NCI-H1694 treated with DMSO at 0.1 percent for 48 hours (cell line): ENCODE measurements around the gene FUS.

Source experiments
- DNase-seq: peaks from one replicate; lab custom pipeline; 2025; lab: John Stamatoyannopoulos, UW

FUS gene

GRCh38 chr16:31202414-31203375, 22.8 kb downstream of the FUS start, which contains the start of gene PYCARD:
Gene PYCARD (minus strand): TSS chr16:31202760. CDS start chr16:31202690, 70 bp downstream.
- DNase-seq, result no peak

DNA sequence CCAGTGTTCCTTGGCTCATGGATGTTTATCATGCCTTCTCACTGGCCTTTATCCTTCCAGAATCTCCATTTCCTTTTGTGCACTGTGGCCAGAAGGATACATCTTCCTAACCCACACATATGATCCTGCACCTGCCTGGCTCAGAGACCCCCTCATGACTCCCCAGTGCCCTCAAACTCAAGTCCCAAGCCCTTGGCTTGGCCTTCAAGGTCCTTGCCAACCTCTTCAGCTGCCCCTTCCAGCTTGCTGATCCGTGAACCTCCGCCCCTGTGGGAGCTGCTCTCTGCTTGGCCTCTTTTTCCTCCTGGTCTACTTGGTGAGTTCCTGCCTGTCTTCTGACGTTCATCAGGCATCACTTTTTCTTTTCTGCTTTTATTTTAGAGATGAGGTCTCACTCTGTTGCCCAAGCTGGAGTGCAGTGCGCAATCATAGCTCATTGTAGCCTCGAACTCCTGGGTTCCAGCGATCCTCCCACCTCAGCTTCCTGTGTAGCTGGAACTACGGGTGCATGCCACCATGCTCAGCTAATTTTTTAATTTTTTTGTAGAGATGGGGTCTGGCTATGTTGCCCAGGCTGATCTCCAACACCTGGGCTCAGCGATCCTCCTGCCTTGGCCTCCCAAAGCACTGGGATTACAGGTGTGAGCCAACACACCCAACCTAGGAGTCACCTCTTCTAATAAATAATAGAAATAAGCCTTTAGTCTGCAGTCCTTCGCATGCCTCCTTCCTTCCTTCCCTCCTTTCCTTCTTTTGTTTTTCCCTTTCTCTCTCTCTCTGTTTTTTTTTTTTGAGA, 25.1 kb downstream of the FUS start:
- DNase-seq, result no peak

DNA sequence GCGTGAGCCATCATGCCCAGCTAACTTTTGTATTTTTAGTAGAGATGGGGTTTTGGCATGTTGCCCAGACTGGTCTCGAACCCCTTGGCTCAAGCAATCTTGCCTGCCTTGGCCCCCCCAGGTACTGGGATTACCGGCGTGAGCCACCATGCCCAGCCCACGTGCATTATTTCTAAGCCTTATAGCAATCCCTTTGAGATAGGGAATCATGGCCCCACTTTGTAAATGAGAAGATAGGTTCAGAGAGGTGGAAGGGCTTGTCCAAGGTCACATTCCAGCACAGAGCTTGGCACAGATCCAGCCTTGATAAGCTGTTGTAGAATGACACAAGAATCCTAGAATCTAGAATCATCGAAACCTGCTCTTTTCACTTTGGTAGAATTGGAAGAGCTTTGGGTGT, 26.8 kb downstream of the FUS start:
- DNase-seq, result no peak

- DNase-seq, result no peak
These were observed 33.4 kb downstream of the FUS start for GRCh38 chr16:31213342-31213741.

DNA sequence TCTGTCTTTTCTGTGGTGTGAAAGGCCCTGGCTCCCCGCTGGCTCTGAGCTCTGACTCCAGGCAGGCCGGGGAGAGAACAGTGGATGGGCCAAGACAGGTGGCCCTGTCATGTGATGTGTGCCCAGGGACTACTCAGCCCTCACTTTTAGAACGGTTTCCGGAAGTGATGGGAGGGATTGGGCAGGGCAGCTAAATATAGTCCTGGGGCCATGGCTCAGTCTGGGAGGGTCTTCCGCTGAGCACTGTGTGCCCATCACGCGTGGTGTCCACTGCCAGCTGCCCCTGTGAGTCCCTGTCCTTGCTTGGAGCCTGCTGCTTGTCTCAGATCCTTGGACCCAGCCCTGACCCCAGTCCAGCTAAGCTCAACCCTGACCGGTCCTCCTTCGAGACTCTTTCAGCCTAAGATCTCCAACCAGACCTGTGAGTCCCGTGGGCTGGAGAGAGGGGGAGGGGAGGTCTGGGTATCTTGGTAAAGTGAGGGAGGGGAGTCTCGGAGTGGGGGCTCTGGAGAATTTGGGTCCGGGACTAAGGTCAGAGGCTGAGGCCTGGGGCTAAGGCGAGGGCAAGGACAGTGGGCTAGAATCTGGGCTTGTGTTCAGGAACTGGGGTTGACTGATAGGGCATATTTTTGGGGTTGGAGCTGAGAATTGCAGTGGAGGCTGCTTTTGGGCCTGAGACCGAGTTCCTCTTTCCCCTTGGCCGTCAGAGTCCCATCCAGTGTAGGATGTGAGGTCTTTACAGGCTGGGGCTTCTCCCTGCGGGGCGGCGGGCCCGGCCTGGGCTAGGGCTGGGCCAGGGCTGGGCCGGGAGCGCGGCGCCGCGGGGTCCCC, 34.2 kb downstream of the FUS start, which contains the start of gene TRIM72:
Gene TRIM72 (plus strand): TSS at position 243 of the 831 bp plus-strand sequence. CDS start 620 bp downstream, outside the sequence.
- no peak for DNase-seq

DNA sequence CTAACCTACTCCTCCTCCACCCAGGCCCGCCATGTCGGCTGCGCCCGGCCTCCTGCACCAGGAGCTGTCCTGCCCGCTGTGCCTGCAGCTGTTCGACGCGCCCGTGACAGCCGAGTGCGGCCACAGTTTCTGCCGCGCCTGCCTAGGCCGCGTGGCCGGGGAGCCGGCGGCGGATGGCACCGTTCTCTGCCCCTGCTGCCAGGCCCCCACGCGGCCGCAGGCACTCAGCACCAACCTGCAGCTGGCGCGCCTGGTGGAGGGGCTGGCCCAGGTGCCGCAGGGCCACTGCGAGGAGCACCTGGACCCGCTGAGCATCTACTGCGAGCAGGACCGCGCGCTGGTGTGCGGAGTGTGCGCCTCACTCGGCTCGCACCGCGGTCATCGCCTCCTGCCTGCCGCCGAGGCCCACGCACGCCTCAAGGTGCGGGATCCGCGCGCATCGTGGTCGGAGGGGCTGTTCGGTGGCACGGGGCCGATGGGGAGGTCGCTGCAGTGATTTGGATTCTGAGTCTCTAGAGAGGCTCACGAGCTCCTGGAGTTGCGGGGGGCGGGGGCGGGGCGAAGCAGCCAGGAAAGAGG, 34.9 kb downstream of the FUS start:
- no peak for DNase-seq

DNA sequence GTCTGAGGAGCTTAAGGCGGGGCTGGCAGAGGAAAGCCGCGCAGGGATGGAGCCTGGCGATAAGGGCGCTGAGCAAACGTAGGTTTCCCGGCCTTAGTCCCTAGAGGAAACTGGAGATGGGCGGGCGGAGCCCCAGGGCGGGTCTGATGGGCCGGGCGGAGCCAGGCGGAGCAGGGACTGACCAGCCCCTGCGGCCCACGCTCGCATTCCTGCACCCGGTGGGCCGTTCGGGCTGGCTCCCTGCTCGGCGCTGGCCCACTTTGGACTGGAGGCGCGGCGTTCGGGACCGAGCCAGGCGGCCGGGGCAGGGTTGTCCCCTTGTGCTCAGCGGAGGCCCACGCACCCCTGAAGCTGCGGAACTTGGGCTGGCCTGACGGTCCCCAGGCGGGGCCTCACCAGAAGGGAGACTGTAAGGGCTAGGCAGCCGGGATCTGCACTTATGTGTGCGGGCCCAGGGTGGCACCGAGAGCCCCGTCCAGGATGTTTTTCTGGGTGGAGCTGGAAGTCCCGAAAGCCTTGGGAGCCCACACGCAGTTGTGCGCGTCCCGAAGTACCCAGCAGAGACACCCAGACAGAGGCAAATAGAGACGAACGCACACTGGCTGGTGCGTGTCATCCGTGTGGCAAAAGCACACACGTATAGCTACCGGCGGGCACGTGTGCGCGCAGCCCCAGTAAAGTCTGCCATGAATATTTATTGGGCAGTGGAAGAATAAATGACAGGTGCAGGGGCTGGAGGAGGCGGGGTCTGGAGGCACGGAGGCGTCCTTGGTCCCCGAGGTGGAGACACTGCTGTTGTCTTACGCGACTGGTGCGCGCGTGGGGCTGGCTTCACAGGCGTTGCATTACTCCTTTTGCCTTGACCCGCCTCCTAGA, 35.6 kb downstream of the FUS start:
- DNase-seq, result no peak

GRCh38 chr16:31216422-31217135, 36.6 kb downstream of the FUS start, which contains the start of gene PYDC1:
Gene PYDC1 (minus strand): TSS chr16:31217135. CDS start chr16:31217028, 107 bp downstream.
- no peak for DNase-seq

DNA sequence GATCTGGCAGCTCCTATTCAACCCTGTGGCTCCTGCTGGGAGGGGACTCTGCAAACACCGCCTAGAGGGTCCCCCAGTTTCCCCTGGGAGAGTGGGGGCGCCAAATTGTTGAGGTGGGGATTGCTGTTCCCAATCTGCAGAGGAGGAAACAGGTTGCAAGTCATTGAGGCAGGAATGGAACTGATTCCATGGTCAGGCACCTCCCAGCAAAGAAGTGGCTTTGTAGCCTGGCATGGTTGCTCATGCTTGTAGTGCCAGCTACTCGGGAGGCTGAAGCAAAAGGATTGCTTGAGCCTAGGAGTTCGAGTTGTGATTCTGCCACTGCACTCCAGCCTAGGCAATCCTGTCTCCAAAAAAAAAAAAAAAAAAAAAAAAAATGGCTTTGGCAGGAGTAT, 37.2 kb downstream of the FUS start:
- no peak for DNase-seq

DNA sequence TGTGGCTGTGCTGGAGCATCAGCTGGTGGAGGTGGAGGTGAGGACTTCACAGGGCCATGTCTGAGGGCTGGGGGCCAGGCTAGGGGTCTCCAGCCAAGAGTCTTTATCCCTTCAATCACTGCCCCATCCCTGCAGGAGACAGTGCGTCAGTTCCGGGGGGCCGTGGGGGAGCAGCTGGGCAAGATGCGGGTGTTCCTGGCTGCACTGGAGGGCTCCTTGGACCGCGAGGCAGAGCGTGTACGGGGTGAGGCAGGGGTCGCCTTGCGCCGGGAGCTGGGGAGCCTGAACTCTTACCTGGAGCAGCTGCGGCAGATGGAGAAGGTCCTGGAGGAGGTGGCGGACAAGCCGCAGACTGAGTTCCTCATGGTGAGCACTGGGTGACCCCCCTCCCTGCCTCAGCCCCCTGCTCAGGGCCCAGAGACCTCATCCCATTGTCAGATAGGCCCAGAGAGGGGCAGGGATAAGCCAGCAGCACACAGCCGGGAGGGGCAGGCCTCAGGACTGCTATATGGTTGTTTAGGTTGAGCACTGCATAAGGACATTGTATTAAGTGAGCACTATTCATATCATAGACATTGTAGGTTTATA, 39.3 kb downstream of the FUS start:
- DNase-seq, result no peak

DNA sequence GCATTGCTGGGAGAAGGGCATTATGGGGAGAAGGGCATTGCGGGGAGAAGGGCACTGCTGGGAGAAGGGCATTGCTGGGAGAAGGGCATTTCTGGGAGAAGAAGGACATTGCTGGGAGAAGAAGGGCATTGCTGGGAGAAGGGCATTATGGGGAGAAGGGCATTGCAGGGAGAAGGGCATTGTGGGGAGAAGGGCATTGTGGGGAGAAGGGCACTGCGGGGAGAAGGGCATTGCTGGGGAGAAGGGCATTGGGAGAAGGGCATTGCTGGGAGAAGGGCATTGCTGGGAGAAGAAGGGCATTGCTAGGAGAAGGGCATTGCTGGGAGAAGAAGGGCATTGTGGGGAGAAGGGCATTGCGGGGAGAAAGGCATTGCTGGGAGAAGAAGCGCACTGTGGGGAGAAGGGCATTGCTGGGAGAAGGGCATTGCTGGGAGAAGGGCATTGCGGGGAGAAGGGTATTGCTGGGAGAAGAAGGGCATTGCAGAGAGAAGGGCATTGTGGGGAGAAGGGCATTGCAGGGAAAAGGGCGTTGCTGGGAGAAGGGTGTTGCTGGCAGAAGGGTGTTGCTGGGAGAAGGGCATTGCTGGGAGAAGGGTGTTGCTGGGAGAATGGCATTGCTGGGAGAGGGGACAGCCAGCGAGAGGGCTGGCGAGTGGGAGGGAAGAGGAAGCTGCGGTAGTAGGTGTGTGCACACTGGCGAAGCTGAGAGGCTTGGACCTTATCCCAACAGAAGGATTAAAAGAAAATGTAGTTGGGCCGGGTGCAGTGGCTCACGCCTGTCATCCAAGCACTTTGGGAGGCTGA, 41.6 kb downstream of the FUS start:
- DNase-seq, result no peak

DNA sequence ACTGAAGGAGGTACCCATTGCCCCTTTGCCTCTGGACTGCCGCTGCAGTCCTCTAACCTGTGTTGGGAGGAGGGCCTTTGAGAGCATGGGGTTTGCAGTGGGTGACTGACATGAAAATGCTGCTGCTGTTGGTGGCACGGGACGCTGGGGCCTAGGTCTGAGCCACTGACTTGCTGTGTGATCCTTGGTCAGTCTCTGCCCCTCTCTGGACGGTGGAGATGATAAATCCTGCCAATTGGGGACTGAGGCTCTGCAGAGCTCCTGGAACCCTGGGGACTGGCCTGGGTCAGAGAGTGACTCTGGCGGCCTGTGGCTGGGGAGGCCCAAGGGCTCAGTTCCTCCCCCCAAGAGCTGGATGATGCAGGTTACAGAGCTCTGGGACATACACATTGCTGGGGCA, 43.1 kb downstream of the FUS start:
- no peak for DNase-seq

- DNase-seq, result no peak
These were observed 44.4 kb downstream of the FUS start for GRCh38 chr16:31224092-31224955.

- DNase-seq, result no peak
These were observed 45.3 kb downstream of the FUS start for GRCh38 chr16:31225193-31225592.

DNA sequence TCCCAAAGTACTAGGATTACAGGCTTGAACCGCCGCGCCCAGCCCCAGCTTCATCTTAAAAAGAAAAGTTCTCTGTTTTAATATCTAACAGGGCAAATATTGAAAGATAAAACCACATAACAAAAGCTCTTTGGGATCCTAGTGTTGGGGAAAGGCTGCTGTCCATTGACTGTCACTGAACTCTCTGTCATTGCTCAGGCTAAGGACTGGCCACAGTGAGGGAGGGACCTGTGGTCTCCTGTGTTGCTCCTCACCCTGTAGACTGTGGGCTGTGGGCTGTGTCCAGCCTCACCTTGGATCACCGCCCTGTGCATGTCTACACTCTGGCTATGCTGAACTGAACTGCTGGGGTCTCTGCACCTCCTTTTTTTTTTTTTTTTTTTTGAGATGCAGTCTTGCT, 48.3 kb downstream of the FUS start:
- no peak for DNase-seq

DNA sequence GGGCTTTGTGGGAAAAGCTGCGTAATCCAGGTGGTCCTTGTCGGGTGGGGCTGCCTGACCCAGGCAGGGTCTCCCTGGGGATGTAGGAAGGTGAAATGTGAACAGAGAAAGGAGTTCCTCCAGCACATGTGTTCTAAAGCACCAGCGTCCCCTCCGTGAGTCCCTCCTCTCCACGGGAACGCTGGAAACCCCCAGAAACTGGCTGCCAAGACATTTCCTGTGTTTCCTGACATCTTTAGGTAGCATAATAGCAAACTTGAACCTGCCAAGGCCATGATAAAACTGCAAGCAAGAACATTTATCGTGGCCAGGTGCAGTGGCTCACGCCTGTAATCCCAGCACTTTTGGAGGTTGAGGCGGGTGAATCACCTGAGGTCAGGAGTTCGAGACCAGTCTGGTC, 49.6 kb downstream of the FUS start:
- DNase-seq, result no peak

DNA sequence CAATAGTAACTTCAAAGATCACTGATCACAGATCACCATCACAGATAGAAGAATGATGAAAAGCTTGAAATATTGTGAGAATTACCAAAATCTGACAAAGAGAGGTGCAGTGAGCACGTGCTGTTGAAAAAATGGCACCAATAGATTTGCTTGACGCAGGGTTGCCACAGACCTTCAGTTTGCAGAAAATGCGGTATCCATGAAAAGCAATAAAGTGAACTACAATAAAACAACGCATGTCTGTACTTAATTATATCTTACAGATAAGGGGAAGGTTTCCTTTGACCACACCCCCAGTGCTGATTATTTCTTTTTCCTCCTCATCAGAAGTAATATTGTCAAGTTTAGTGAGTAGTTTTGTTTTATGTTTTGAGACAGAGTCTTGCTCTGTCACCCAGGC, 58.1 kb downstream of the FUS start:
- DNase-seq, result no peak
